ENCODE data around the gene ARHGAP10.

ARHGAP10 gene

DNA sequence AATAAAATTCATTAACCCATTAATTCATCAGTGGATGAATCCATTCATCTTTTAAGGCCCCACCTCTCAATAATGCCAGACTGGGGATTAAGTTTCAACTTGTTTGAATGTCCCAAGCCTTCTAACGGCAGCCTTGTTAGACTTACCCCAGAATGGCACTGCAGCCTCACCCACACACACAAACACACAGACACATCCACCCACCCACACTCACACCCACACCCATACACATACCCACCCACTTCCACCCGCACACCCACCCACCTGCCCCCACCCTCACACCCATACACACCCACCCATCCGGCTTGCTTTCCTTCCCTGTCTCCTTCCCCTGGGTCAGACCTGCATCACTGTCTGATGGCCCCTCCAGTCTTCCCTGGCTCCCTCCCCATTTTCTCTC is 102.6 kb downstream of the ARHGAP10 start:
- no peak for DNase-seq (ENCODE audit: low spot score)
- POLR2A ChIA-PET (ENCODE audit: low non-redundant PET): no interaction called here
- CTCF ChIA-PET: no interaction called here

DNA sequence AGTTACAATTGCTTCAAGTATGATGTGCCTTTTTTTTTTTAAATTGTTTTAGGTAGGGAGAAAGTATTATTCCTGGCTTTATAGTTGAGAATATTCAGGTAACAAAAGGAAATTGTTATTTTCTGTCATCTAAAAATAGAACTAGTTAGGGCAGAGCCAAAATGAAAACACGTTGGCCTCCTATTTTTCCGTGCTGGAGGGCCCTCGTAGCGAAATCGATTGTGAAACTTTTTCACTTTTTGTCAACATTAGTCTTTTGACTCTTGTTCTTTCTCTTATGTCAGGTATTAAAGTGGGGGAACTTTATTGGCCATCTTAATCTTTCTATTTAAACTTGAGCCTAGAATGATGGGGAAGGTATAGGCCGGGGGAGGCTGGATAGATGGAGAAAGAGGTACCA is 104.9 kb downstream of the ARHGAP10 start:
- TF ChIP-seq, protein P1, sequence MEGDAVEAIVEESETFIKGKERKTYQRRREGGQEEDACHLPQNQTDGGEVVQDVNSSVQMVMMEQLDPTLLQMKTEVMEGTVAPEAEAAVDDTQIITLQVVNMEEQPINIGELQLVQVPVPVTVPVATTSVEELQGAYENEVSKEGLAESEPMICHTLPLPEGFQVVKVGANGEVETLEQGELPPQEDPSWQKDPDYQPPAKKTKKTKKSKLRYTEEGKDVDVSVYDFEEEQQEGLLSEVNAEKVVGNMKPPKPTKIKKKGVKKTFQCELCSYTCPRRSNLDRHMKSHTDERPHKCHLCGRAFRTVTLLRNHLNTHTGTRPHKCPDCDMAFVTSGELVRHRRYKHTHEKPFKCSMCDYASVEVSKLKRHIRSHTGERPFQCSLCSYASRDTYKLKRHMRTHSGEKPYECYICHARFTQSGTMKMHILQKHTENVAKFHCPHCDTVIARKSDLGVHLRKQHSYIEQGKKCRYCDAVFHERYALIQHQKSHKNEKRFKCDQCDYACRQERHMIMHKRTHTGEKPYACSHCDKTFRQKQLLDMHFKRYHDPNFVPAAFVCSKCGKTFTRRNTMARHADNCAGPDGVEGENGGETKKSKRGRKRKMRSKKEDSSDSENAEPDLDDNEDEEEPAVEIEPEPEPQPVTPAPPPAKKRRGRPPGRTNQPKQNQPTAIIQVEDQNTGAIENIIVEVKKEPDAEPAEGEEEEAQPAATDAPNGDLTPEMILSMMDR (conservative IDR thresholded peaks at IDR 0.05; ENCODE audit: low read depth): no peak
- no peak for DNase-seq (ENCODE audit: low spot score)
- CTCF ChIA-PET: no interaction called here
- no peak overlapping the region for H3K27ac ChIP-seq
- POLR2A ChIA-PET (ENCODE audit: low non-redundant PET): no interaction called here

More for the DNA sequence above, 102.6 kb downstream of the ARHGAP10 start:
- H3K27ac ChIP-seq: no peak overlapping the region
- TF ChIP-seq, protein P1 (conservative IDR thresholded peaks at IDR 0.05; ENCODE audit: low read depth): no peak

DNA sequence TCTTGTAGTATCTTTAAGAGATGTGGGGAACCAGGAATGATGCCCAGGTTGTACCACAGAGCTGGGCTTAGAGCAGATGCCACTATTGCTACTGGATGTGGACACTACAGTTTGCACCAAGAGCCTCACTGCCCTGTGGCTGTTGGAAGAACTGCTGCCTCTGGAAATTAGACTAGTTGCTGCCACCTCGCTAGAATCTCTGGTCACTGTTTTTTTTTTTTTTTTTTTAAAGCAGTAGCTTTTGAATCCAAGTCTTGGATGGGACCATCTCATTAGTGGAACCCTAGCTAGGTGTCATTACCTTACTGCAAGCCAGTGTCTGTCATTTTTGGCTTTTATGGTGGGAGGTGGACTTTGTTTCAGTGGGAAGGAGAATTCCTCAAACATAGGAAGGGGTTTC is 105.5 kb downstream of the ARHGAP10 start:
- no peak for DNase-seq (ENCODE audit: low spot score)
- CTCF ChIA-PET: no interaction called here

DNA sequence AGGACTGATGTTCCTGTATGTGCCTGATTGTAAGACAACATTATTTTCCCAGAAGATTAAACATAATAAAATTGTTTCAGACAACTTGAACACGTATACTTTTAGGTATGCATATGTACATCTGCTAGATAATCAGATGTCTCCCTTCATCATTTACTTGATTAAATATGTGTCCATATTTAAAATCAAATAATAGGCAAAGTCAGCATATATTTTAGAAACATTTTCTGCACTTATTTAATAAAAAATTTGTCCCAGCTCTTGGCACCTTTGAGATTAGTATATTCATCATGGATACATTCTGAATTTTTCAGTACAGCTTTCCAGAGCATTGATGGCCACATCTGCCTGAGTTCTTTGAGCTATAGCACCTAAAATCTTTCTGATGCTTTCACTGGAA is 106.0 kb downstream of the ARHGAP10 start:
- TF ChIP-seq, protein P1 (conservative IDR thresholded peaks at IDR 0.05; ENCODE audit: low read depth): no peak
- H3K27ac ChIP-seq: no peak overlapping the region
- ChIA-PET POLR2A (ENCODE audit: low non-redundant PET) (interaction anchor here (0.6 kb wide), 1 partner anchor 52 kb away, joined by 4 read pairs; no protein-coding TSS in a partner anchor), CTCF (no interaction called here)
- DNase-seq (ENCODE audit: low spot score): no peak

More for the DNA sequence above, 105.5 kb downstream of the ARHGAP10 start:
- POLR2A ChIA-PET (ENCODE audit: low non-redundant PET): interaction anchor here (0.6 kb wide), 1 partner anchor 51 kb away, joined by 4 read pairs; no protein-coding TSS in a partner anchor
- H3K27ac ChIP-seq: no peak overlapping the region
- TF ChIP-seq, protein P1 (conservative IDR thresholded peaks at IDR 0.05; ENCODE audit: low read depth): no peak

DNA sequence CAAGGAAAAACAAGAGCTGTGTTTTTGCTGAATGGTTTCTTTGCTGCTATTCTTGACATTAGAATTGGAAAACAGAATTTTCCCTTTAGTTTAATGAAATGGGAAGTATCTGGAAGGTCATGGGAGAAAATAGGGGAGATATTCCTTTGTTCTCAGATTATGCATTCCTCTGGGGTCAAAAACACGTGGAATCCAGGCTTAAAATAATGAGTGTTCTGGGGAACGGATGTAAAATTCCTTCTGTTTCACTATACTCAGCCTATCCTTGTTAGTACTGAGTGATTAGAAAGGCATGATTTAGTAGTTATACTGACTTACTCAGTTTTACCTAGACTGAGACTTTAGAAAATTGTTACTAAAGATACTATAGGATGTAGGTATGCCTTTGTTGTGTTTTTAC is 107.3 kb downstream of the ARHGAP10 start:
- CTCF ChIA-PET: interaction anchor here (0.7 kb wide), 1 partner anchor 28 kb away, joined by 5 read pairs; no protein-coding TSS in a partner anchor
- TF ChIP-seq, protein P1 (conservative IDR thresholded peaks at IDR 0.05; ENCODE audit: low read depth): no peak
- H3K27ac ChIP-seq: no peak overlapping the region
- DNase-seq (ENCODE audit: low spot score): no peak
- POLR2A ChIA-PET (ENCODE audit: low non-redundant PET): no interaction called here

DNA sequence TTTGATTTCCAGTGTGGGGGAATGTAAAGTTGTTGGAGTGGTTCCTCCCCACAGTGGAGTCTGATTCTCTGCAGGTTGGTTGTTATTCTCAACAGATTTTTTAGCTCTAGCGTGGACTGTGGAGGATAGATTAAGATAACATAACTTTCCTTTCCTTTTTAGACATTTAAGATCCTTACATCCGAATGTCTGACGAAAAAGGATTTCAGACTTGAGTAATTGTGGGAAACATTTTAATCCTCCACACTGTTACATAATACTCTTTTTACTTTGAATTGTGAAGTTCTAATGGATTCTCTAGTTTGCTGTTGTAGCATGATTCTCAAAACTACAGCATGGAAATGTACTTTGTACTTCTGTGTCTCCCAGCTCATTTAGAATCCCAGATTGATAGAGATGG is 107.8 kb downstream of the ARHGAP10 start:
- ChIA-PET POLR2A (ENCODE audit: low non-redundant PET) (no interaction called here), CTCF (no interaction called here)
- TF ChIP-seq, protein P1 (conservative IDR thresholded peaks at IDR 0.05; ENCODE audit: low read depth): no peak
- H3K27ac ChIP-seq: no peak overlapping the region
- DNase-seq (ENCODE audit: low spot score): no peak
